ENCODE measurements around the gene ABCA13. TPM values are rescaled to one million over a fixed set of nuclear protein-coding genes. Genes with fewer than 3 reads are reported as not detected.

The ABCA13 gene
- total RNA-seq, 1 experiment from 2014 or later = 1.7 TPM

GRCh38 chr7:48408731-48409130 lies 237.5 kb downstream of the ABCA13 start:
- TF ChIP-seq REST (IDR thresholded peaks at IDR 0.05; ENCODE audit: insufficient read depth in 1 of 2, low read depth in 2 of 2, low read length in 1 of 2) (no peak), POLR2AphosphoS5 (IDR thresholded peaks at IDR 0.05; ENCODE audit: low read depth, low read length) (no peak), TCF7L2 (IDR thresholded peaks at IDR 0.05; ENCODE audit: low read depth, low read length) (no peak), SIN3A (IDR thresholded peaks at IDR 0.05; ENCODE audit: borderline replicate concordance, insufficient read depth, low read depth, low read length) (no peak), CTCF (IDR thresholded peaks at IDR 0.05) (no peak)
- no peaks in the 10 kb centered on the region for H3K36me3 ChIP-seq (ENCODE audit: control insufficient read depth, insufficient read depth, low read length)
- CTCF ChIA-PET = no interaction called here
- in situ Hi-C loops (cut with HindIII; ENCODE audit: low pct_unique_long_range_greater_than_20kb, low sequenced_read_pairs) (no loop called here), intact Hi-C loops (cut with micrococcal nuclease; ENCODE audit: unreplicated experiment) (no loop called here)
- DNase-seq (ENCODE audit: low read depth, low spot score) (no peak), ATAC-seq (no peak)
- POLR2A ChIA-PET = no interaction called here
- H3K4me1 ChIP-seq (ENCODE audit: control insufficient read depth, insufficient read depth, low read length) = no peaks in the 10 kb centered on the region
- BruUV-seq (replicated peaks) = no TSS peak
- H3K4me3 ChIP-seq (ENCODE audit: low read depth in 2 of 2, low read length in 2 of 2) = no peak overlapping the region
- no peak overlapping the region for H3K27ac ChIP-seq (ENCODE audit: low read length)
- H3K27me3 ChIP-seq (ENCODE audit: control insufficient read depth, insufficient read depth, low read length) = no peaks in the 10 kb centered on the region
- no peaks in the 10 kb centered on the region for H3K9me3 ChIP-seq (ENCODE audit: control insufficient read depth, insufficient read depth, low read depth, low read length)

DNA sequence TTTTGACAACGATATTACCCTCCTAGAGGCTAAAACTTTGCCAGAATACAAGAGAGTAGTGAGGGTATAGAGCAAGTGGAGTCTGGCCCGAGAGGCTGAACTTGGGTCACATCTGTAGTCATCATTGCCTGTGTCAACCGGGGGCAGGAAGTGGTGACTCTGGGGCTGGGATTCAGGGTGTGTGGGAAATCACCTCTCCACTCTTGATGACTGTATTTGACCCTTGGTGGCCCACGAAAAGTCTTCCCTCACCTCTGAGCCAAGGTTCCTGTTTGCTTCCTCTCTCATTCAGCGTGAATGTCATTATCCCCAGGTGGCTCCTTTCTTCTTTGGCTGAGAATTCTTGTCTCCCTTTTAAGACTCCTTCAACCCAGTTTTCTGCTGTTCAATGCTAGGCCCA lies 240.4 kb downstream of the ABCA13 start:
- Histone ChIP-seq H3K27ac (ENCODE audit: low read length) (no peak overlapping the region), H3K9me3 (ENCODE audit: control insufficient read depth, insufficient read depth, low read depth, low read length) (no peaks in the 10 kb centered on the region), H3K36me3 (ENCODE audit: control insufficient read depth, insufficient read depth, low read length) (no peaks in the 10 kb centered on the region), H3K4me1 (ENCODE audit: control insufficient read depth, insufficient read depth, low read length) (no peaks in the 10 kb centered on the region), H3K27me3 (ENCODE audit: control insufficient read depth, insufficient read depth, low read length) (no peaks in the 10 kb centered on the region), H3K4me3 (ENCODE audit: low read depth in 2 of 2, low read length in 2 of 2) (no peak overlapping the region)
- POLR2A ChIA-PET = no interaction called here
- ATAC-seq (no peak), DNase-seq (ENCODE audit: low read depth, low spot score) (no peak)
- no peak for TF ChIP-seq REST (IDR thresholded peaks at IDR 0.05; ENCODE audit: insufficient read depth in 1 of 2, low read depth in 2 of 2, low read length in 1 of 2)
- CTCF ChIA-PET = no interaction called here
- no TSS peak for BruUV-seq (replicated peaks)
- intact Hi-C loops (cut with micrococcal nuclease; ENCODE audit: unreplicated experiment) (no loop called here), in situ Hi-C loops (cut with HindIII; ENCODE audit: low pct_unique_long_range_greater_than_20kb, low sequenced_read_pairs) (no loop called here)

Data from Panc1 (cell line).